ENCODE data around the gene KRTAP10-2. TPM values are rescaled to one million over a fixed set of nuclear protein-coding genes. Genes with fewer than 3 reads are reported as not detected.
"Not testable (repeated sequence)": the region's sequence is repeated elsewhere in the genome, so short reads cannot be mapped to it uniquely, and the experiment has no call there.

The KRTAP10-2 gene, protein sequence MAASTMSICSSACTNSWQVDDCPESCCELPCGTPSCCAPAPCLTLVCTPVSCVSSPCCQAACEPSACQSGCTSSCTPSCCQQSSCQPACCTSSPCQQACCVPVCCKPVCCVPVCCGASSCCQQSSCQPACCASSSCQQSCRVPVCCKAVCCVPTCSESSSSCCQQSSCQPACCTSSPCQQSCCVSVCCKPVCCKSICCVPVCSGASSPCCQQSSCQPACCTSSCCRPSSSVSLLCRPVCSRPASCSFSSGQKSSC
- total RNA-seq, result not detected
- long read RNA-seq, result 0 reads

DNA sequence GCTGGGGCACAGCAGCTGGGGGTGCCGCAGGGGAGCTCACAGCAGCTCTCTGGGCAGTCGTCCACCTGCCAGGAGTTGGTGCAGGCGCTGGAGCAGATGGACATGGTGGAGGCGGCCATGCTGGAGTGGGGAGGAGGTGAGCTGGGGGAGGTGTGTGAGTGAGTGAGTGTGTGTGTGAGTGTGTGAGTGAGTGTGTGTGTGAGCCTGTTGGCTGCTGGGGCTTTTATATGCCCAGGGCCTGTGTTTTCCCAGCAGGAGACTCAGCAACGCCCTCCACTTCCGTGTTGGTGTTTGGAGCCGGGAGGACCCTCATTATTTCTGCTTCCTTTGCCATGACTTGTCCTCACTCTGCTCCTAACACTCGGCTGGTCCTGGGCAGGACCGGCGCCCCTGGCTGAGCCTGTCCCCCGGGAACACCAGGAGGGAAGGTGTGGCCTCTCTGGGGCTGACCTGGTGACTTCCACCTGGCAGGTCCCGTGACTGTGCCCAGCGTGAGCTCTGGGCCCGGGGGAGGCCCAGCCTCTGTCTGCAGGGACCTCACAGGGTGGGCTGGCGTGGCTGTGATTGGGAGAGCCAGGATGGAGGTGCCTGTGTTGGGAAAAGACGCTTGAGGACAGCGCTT is at the start of gene KRTAP10-2:
TSS of gene KRTAP10-2 (minus strand) at position 166 of the 622 bp plus-strand sequence. CDS start at position 119, 47 bp downstream.
- ATAC-seq (peak in 1 of 4 donors; percentile 6), DNase-seq (no peak)
- intact Hi-C loops (cut with DNase I), result no loop called here
- Histone ChIP-seq H3K27ac (no peak within 1 kb of the TSS), H3K27me3 (no peaks in the 10 kb centered on the region), H3K4me3 (no peak within 1 kb of the TSS), H3K4me1 (no peaks in the 10 kb centered on the region), H3K9me3 (no peaks in the 10 kb centered on the region), H3K36me3 (no peaks in the 10 kb centered on the region)
- TF ChIP-seq, protein P1, sequence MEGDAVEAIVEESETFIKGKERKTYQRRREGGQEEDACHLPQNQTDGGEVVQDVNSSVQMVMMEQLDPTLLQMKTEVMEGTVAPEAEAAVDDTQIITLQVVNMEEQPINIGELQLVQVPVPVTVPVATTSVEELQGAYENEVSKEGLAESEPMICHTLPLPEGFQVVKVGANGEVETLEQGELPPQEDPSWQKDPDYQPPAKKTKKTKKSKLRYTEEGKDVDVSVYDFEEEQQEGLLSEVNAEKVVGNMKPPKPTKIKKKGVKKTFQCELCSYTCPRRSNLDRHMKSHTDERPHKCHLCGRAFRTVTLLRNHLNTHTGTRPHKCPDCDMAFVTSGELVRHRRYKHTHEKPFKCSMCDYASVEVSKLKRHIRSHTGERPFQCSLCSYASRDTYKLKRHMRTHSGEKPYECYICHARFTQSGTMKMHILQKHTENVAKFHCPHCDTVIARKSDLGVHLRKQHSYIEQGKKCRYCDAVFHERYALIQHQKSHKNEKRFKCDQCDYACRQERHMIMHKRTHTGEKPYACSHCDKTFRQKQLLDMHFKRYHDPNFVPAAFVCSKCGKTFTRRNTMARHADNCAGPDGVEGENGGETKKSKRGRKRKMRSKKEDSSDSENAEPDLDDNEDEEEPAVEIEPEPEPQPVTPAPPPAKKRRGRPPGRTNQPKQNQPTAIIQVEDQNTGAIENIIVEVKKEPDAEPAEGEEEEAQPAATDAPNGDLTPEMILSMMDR (IDR thresholded peaks at IDR 0.05), result no peak
- no peak for TF ChIP-seq POLR2A (IDR thresholded peaks at IDR 0.05)
- no CpG with 5 or more reads among the region's 17 CpGs for WGBS (ENCODE audit: insufficient coverage, low coverage, low lambda C conversion rate, missing lambda C conversion rate)

DNA sequence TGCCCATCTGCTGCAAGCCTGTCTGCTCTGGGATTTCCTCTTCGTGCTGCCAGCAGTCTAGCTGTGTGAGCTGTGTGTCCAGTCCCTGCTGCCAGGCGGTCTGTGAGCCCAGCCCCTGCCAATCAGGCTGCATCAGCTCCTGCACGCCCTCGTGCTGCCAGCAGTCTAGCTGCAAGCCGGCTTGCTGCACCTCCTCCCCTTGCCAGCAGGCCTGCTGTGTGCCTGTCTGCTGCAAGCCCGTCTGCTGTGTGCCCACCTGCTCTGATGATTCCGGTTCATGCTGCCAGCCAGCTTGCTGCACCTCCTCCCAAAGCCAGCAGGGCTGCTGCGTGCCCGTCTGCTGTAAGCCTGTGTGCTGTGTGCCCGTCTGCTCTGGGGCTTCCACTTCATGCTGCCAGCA is 49.8 kb upstream of the KRTAP10-2 start:
- H3K9me3 ChIP-seq; H3K36me3 ChIP-seq; H3K4me3 ChIP-seq; H3K27ac ChIP-seq; intact Hi-C loops (cut with DNase I); DNase-seq; H3K27me3 ChIP-seq; H3K4me1 ChIP-seq: not testable (repeated sequence)
- no CpG with 5 or more reads among the region's 10 CpGs for WGBS (ENCODE audit: insufficient coverage, low coverage, low lambda C conversion rate, missing lambda C conversion rate)
- ATAC-seq, result peak in 1 of 4 donors; percentile 11

DNA sequence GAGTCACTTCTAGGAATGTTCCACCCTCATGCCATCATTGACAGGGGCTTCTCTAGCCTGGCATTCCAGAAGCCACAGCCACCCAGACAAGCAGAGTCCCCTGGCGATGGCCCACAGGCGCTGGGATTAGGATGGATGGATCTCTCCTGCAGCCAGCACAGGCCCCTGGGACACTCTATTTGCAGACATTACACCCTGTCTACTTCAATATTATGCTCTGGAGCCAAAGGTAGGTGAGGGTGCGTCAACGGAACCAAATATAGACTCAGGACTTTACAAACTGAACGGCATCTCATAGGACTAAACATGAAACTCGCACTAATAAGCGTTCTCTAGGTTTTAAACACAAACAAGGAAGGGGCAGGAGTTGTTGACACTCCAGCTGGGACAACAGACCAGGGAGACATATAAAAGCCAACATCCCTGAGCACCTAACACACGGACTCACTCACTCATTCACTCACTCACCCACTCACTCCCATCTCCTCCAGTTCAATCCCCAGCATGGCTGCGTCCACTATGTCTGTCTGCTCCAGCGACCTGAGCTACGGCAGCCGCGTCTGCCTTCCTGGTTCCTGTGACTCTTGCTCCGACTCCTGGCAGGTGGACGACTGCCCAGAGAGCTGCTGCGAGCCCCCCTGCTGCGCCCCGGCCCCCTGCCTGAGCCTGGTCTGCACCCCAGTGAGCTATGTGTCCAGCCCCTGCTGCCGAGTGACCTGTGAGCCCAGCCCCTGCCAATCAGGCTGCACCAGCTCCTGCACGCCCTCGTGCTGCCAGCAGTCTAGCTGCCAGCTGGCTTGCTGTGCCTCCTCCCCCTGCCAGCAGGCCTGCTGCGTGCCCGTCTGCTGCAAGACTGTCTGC is 49.0 kb upstream of the KRTAP10-2 start, which contains the start of gene KRTAP10-7:
TSS of gene KRTAP10-7 (plus strand) at position 480 of the 861 bp plus-strand sequence. CDS start at position 505, 25 bp downstream.
- H3K9me3 ChIP-seq; DNase-seq; H3K4me1 ChIP-seq; intact Hi-C loops (cut with DNase I); H3K36me3 ChIP-seq; H3K27me3 ChIP-seq; H3K27ac ChIP-seq; H3K4me3 ChIP-seq: not testable (repeated sequence)
- 52% methylated on average over 9 of the region's 23 CpGs for WGBS (ENCODE audit: insufficient coverage, low coverage, low lambda C conversion rate, missing lambda C conversion rate)
- ATAC-seq, result peak in 1 of 4 donors; percentile 10

DNA sequence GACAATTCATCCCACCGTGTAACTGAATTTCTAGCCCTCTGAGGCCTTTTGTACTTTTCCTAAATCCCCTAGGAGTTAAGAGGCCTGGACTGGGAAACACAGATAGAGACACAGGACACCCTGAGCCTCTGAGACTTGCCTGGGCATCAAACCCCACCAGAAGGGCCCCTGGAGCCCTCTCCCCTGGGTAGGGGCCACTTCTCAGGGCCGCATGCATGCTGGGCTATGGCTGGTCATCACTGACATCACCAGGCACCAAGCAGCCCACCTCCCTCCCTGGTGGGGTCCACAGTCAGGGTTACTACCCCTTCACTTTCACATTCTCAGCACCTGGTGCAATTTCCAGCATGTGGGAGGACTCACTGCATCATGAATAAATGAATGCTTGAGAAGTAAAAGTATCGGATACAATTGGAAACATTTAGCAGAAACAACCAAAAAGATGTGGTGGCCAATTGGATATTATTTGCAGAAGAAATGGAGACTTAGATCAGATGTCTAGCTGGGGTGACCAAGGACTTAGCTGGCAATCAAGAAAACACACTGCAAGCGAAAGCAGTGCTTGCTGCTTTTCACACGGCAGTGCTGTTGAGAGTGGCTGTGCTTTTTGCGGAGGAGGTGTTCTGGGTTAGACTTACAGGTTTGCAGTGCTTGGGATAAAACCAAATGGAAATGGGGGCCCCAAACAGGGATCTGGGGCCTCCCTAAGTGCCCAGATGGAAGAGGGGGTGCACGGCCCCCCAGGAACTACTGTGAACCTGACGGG is 48.1 kb upstream of the KRTAP10-2 start:
- TF ChIP-seq POLR2A (IDR thresholded peaks at IDR 0.05), result no peak
- TF ChIP-seq, protein P1 (IDR thresholded peaks at IDR 0.05), result no peak
- Histone ChIP-seq H3K27me3 (no peaks in the 10 kb centered on the region), H3K9me3 (no peaks in the 10 kb centered on the region), H3K27ac (no peak overlapping the region), H3K4me1 (no peaks in the 10 kb centered on the region), H3K4me3 (no peak overlapping the region), H3K36me3 (no peaks in the 10 kb centered on the region)
- WGBS (ENCODE audit: insufficient coverage, low coverage, low lambda C conversion rate, missing lambda C conversion rate), result 86% methylated on average over 6 of the region's 8 CpGs
- ATAC-seq (no peak), DNase-seq (no peak)
- intact Hi-C loops (cut with DNase I), result no loop called here

DNA sequence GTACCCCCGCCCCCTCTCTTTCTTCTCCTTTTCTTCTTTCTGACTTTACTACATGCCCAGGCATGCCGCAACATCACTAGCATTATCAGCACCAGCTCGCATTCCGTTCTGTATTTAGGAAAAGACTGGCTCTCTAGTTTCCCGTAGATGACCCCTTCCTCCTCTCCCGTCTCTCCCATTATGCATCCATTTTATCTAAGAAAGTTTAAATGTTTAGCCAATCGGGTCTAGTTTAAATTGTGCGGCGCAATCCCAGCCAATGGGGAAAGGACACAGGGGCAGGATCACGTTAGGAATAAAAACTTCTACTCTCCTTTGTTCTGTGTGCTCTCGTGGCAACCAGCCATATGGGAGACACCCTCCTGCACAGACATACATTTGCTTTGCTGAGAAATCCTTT is 46.8 kb upstream of the KRTAP10-2 start:
- H3K27ac ChIP-seq, result no peak overlapping the region
- peaks cover 0 to 5% (median 0%) of the 10 kb centered on the region in 4 donors for H3K4me1 ChIP-seq
- DNase-seq (no peak), ATAC-seq (no peak)
- no peaks in the 10 kb centered on the region for H3K27me3 ChIP-seq
- no peaks in the 10 kb centered on the region for H3K36me3 ChIP-seq
- no peak for TF ChIP-seq POLR2A (IDR thresholded peaks at IDR 0.05)
- TF ChIP-seq, protein P1 (IDR thresholded peaks at IDR 0.05), result no peak
- 77% methylated on average over 11 of the region's 11 CpGs for WGBS (ENCODE audit: insufficient coverage, low coverage, low lambda C conversion rate, missing lambda C conversion rate)
- intact Hi-C loops (cut with DNase I), result no loop called here
- H3K9me3 ChIP-seq, result no peaks in the 10 kb centered on the region
- H3K4me3 ChIP-seq, result no peak overlapping the region
